Measurements from ENCODE around the gene FCGBP. TPM values are rescaled to one million over a fixed set of nuclear protein-coding genes. Genes with fewer than 3 reads are reported as not detected.
"Not testable (repeated sequence)": the region's sequence is repeated elsewhere in the genome, so short reads cannot be mapped to it uniquely, and the experiment has no call there.

The FCGBP gene
- total RNA-seq, 1 experiment from 2014 or later: 0.64 TPM

DNA sequence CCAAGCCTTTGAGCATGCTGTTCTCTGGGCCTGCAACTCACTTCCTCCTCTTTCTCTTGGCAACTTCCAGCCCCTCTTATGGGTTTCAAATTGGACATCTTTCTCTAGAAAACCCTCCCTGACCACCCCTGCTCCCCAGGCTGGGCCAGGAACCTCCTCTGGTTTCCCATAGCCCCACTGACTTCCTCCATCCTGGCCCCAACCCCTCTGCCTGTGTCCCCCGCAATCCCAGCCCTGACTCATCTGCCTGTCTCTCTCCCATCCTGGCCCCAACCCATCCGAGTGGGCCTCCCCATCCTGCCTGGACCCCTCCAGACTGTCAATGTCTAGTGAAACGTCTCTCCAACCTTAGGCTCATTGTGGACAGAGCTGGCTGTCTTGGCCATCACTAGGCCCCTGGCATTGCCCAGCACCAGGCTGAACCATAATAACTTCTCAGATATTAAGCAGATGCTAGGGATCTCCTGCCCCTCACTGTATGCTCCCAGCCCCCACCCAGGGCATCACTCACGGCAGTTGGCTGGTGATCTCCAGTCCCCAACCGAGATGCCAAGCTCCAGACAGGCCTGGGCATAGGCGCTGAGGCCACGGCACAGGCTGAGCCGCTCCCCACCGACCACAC lies 16.8 kb downstream of the FCGBP start:
- DNase-seq (ENCODE audit: low spot score): no peak

DNA sequence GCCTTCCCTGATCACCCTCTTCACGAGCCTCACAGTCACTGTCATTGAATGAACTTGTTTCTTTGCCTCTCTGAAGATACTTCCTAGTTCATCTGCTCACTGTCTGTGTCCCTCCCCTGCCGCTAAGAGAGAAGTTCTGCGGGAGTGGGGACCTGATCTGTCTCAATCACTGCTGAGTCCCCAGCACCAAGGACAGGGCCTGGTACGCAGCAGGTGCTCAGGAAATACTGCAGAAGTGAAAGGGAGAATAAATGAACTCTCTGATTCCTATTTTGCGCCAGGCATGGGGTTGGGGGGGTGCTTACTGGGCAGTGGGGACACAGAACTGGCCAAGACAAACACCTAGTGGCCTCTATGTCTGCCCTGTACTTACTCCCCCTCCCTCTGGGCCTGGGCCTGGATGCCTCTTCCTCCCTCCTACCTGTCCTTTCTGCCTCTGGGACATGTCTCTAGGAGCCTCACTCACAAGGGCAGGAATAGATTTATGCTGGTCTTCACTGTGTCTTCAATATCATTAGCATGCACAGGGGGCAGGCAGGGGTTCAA lies 17.5 kb downstream of the FCGBP start:
- DNase-seq (ENCODE audit: low spot score): no peak

DNA sequence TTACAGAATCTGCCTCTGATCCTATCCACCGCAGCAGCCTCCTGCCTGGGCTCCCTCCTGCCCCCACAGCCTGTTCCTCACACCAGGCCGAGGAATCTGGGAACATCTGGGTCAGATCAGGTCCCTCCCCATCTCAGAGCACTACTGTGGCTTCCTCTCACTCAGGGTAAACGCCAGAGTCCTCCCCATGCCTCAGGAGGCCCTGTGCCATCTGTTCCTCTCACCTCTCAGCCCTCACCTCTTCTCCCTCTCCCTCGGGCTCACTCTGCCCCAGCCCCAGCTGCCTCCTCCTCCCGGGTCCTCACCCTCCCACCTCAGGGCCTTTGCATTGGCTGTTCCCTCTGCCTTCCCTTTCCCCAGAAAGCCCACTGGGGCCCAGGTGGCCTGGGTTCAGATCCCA lies 18.2 kb downstream of the FCGBP start:
- DNase-seq (ENCODE audit: low spot score): no peak

DNA sequence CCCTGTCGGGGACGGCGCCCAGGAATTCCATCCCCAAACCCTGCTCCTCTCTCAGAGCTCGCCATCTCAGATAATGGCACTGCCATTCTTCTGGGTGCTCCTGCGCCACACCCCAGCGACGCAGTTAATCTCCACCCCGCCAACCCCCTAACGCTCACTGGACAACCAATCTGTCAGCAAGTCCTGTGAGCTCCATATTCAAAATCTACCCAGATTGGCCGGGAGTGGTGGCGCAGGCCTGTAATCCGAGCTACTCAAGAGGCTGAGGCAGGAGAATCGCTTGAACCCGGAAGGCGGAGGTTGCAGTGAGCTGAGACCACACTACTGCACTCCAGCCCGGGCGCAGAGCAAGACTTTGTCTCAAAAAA lies 18.6 kb downstream of the FCGBP start:
- DNase-seq (ENCODE audit: low spot score): no peak

DNA sequence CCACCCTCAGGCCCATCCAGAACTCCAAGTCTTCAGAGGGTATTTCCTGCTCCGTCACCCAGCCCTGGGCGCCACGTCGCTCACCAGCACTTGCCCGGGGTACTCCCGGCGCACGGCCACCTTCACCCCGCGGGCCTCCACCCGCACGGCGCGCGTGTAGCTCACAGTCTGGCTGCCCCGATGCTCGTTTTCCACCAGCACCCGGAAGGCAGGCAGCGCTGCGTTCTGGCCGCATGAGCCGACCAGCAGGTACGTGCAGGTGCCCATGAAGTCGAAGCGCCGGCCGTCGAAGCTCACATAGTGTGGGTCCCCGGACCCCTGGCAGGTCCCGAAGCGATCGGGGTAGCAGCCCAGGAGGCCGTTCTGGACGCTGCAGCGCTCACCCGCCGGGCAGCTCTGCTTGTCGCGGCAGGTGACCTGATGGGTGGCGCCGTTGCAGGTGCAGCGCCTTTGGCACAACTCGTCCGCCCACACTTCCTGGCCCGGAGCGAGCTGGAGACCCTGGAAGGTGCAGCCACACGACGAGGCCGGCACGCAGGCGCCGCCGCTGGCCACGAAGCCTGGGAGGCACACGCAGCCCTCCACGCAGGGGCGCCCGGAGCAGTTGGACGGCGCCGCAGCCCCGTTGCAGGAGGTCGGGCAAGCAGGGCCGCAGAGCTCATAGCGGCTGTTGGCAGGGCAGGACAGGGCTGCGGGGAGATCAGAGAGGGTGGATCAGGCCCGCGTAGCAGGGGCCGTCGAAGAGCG lies 19.2 kb downstream of the FCGBP start:
- DNase-seq (ENCODE audit: low spot score): no peak

DNA sequence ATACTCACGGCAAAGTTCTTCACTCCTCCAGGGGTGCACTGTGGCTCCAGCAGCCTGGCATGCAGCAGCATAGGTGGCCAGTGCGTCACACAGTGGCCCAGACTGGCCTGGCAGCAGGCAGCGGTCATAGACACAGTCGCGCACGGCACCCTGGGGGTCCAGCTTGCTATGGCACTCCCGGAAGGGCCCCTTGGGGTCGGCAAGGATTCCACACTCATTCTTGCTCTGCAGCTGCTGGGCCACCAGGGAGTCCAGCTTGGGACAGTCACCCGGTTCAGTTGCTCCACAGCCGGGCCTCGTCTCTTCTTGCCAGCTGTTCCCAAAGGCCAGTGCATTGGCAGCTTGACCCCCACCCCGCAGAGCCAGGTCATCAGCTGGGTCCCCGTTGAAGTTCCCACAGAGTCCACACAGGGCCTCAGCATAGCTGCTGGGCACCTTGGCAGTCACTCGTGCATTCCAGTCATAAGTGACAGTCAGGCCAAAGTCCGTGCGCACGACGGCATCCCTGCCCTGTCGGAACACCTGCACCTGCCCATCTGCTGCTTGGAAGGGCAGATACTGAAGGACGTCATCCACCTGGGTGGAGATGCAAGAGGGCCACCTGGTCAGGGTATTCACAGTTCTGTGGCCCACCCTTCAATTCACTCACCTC lies 20.6 kb downstream of the FCGBP start:
- no peak for DNase-seq (ENCODE audit: low spot score)

DNA sequence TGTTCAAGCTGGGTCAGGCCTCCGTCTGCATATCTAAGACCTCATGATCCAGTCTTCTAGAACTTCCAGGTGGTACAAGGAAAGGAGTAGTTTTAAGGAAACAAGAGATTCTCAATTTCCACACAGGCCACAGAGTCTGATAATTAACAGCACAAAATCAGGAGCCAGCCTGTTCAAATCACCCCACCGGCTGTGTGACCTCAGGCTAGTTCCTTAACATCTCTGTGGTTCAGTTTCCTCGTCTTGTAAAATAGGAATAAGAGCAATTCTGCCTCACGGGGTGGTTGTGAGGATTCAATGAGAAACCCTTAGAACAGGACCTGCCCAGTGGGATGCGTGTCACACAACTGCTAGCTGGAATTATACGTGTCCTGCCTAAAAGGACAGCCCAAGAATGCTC lies 25.6 kb downstream of the FCGBP start:
- DNase-seq (ENCODE audit: low spot score): no peak

DNA sequence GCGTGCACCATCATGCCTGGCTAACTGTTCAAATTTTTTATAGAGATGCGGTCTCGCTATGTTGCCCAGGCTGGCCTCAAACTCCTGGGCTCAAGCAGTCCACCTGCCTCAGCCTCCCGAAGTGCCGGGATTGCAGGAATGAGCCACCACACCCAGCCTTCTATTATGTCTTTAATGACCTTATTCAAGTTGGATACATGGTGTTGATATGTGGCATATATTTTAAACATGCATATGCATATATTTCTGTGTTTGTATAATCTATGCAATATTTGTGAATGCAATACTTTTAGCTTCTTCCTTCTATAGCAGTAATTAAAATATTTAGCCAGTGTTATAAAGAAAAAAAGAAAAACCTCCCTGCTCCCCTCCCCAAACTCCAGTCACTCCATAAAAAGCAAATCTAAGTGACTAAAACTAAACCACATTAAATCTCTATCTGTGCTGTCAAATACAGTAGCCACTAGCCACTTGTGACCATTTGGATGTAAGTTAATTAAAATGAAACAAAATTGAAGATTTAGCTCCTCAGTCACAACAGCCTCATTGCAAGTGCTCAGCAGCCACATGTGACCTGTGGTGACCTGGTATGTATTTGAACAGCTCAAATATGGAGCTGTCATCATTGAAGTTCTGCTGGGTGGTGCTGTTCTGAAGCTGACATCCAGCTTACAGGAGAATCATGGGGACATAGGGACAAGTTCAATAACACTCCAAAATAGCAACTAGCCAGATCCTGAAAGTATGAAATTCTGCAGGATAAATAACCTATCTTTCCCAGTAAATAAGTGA lies 27.4 kb downstream of the FCGBP start:
- no peak for DNase-seq (ENCODE audit: low spot score)

DNA sequence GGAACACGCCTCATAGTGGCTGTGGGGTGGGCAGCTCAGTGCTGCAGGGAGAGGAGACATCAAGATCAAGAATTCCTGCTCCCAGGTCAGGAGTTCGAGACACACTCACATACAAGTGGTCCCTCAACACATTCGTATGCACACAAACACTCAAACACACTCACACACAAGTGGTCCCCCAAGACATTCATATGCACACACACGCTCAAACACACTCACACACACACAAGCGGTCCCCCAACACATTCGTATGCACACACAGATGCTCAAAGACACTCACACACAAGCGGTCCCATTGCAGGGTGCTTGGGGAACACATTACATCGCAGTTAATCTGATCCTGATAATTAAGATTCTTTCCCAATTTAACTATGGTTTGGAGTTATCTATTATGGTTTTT lies 28.2 kb downstream of the FCGBP start:
- no peak for DNase-seq (ENCODE audit: low spot score)

DNA sequence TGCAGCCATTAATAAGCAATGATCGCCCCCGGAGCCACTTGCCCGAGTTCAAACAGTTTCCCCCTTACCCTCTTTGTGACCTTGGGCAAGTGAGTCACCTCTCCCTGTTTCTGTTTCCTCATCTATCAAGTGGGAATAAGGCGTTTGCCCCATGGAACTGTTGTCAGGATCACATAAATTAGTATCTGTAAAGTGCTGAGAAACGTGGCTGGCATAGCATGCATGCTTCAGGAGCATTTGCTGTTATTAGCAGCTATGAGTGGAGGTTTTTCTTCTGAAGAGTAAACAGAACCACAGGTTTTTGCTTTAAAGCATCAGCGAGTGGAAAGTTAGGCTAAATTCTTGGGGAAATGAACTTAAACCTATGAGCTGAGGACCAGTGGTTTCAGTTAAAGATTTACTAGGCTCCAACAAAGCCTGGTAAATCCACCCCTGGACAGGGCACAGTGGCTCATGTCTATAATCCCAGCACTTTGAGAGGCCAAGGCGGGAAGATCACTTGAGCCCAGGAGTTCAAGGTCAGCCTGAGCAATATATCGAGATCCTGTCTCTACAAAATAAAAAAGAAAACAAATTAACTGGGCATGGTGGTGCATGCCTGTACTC lies 30.8 kb downstream of the FCGBP start:
- DNase-seq (ENCODE audit: low spot score): not testable (repeated sequence)

DNA sequence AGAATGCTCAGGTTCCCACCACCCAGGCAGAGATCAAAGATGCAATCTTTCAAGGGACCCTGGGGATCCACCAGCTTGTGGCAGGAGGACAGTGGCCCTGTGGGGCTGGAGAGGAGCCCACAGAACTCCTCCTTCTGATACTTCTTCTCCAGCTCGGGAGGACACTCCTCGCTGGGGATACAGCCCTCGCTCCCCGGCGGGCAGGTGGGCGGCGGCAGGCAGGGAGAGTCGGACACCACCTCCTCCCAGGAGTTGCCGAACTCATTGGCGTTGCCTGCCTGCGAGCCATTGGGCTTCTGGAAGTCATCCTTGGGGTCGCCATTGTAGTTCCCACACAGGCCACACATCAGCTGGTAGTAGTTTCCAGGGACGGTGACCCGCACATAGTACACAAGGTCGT lies 32.1 kb downstream of the FCGBP start:
- DNase-seq (ENCODE audit: low spot score): not testable (repeated sequence)

DNA sequence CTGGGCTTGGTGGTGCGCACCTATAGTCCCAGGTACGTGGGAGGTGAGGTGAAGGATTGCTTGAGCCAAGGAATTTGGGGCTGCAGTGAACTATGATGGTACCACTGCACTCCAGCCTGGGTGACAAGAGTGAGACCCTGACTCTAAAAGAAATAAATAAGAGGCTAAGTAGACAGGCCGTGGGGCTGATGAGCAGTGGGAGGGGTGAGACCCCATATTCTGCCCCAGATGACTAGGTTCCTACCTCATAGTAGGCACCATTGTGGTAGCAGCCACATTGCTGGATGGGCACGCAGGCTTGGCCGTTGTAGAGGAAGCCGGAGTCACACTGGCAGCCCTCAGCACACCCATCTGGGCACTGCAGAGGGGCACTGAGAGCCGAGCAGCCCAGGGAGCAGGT lies 32.8 kb downstream of the FCGBP start:
- DNase-seq (ENCODE audit: low spot score): not testable (repeated sequence)

DNA sequence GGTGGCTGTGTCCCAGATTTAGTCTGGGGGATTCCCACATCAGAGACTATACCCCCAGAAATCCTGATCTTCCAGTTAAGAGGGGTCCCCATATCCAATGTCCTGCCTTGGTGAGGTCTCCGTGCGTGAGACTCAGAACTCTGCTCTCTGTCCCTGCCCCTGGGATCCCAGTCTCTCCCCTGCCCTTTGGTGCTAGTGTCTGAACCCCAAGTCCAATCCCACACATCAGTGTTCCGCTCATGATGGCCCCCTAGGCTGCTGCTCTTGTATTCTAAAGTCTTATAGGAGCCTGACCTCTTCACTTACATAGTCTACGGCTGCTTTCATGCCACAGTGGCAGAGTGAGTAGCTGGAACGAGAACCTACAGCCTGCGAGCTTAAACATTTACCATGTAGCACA lies 35.6 kb downstream of the FCGBP start:
- DNase-seq (ENCODE audit: low spot score): not testable (repeated sequence)

DNA sequence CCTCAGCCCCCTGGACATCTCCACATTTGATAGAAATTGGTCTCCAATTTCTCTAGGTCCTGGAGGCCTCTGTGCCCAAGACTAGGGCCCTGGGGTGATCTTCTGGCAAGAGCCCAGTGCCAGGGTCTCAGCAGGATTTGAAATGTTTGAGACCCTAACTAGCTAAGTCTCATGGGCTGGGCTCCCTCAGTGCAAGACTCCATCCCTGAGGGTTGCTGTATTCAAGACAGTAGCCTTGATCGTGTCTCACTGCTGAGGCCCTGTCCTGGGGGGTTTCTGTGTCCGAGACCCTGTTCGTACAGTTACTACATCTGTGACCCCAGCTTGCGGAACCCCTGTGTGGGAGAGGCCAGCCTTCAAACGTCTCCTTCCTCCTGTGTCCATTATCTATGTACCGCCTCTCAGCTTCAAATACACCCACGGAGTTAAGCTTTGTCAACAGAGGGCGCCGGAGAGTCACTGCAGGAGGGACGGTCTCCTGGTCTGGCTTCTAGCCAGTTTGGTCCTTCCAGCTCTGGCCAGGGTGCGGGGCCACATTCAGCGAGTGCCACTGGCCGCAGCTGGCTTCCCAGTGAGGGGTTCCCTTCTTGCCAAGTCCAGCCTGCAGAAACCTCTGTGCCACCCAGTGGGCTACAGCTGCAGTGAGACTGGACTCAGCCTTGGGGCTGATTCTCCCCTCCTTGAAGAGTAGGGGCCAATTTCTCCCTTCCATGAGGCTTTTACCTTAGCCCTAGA lies 36.8 kb downstream of the FCGBP start:
- DNase-seq (ENCODE audit: low spot score): not testable (repeated sequence)

DNA sequence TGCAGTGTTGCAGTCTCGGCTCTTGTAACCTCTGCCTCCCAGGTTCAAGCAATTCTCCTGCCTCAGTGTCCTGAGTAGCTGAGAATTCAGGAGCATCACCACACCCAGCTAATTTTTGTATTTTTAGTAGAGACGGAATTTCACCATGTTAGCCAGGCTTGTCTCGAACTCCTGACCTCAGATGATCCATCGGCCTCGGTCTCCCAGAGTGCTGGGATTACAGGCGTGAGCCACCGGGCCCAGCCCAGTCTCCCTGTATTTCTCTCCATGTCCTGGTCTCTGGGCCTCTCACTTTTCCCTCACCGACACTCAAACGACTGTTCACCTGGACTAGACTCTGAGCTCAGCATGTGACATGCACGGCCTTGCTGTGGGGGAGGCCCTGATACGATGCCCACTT lies 39.3 kb downstream of the FCGBP start:
- not testable (repeated sequence) for DNase-seq (ENCODE audit: low spot score)

DNA sequence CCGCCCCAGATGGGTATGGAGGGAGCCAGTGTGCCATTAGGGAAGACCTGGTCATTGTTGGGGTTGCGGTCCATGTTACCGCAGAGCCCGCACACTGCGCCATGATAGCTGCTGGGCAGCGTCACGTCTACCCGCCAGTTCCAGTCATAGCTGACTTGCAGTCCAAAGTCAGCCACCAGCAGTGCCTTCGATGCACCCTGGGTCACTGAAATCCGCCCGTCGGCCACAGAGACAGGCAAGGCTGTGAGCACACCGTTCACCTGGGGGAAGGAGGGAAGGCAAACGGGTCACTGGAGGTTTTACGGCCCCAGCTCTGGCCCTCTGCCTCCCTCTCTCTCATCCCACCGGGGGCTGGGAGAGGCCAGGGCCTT lies 40.2 kb downstream of the FCGBP start:
- DNase-seq (ENCODE audit: low spot score): not testable (repeated sequence)

DNA sequence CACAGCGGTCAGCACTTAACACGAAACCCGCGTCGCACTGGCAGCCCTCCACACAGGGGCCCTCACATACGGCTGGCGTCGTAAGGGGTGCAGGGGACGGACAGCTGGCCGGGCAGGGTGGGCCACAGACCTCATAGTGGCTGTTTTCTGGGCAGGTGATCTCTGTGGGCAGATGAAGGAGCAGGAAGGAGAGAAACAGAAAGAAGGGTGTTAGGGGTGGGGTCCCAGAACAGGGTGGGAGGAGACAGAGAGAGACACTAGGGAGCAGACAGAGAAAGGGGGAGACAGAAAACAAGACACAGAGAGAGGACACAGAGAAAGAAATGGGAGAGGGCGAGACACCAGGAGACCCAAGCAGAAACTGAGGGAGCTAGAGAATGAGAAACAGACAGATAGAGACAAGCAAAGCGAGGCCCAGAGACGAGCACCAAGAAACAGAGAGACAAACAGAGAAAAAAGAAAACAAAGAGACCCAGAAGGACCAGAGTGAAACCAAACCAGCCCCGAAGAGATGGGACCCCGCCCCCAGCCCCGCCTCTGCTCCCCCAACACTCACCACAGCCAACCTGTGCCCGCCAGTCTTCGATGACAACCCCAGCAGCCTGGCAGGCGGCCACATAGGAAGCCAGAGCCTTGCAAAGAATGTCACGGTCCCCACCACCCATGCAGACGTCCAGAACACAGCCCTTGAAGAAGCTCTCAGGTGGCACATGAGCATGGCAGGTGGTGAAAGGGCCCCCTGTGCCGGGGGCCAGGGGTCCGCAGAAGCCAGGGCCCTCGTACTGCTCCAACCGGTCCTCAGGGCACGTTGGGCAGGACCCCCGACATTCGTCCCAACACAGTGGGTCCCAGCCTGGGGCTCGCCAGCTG lies 40.8 kb downstream of the FCGBP start:
- peak; percentile 35 for DNase-seq (ENCODE audit: low spot score)

DNA sequence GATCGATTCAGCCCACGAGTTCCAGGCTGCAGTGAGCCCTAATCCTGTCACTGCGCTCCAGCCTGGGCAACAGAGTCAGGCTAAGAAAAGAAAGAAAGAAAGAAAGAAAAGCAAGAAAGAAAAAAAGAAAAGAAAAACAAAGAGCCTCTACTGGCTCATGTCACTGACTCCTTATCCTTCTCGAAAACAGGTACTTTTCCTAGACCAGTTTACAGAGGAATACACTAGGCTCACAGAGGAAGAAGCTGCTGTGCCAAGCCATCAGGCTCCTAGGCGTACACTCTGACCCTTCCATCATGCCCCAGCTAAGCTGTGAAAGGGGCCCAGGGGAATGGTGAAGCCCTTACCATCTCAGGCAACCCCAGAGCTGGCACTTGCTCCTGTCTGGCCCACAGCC lies 41.9 kb downstream of the FCGBP start:
- not testable (repeated sequence) for DNase-seq (ENCODE audit: low spot score)

DNA sequence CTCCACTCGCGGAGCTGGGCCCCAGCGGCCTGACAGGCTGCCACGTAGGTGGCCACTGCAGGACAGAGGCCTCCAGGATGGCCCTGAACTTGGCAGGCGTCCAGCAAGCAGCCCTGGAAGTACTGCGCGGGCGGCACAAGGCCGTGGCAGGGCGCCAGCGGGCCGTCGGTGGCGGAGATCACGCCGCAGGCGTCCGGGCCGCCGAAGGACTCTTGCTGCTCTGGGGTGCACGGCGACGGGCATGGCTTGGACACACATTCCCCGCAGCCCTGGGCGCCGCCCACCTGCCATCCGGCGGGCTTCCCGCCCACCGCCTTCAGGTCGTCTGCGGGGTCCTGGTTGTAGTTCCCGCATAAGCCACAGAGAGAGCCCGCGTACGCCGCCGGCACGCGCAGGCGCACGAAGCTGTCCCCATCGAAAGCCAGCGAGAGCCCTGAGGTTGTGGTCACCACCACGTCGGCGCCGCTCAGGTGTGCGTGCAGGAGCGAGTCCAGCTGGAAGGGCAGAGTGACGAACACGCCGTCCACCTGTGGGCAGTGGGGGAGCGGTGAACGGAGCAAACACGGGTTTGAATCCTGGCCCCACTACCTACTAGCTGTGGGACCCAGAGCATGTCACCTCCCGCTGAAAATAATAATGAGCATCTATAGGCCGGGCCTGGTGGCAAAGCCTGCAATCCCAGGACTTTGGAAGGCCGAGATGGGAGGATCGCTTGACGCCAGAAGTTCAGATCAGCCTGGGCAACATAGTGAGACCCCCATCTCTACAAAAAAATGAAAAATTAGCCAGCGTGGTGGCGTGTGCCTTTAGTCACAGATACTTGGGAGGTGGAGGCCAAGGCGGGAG lies 42.6 kb downstream of the FCGBP start:
- DNase-seq (ENCODE audit: low spot score): not testable (repeated sequence)
